HTR-8/SVneo (cell line): Measurements from ENCODE around the gene SPTSSA.
A peak's percentile ranks its signal among the peaks of the same experiment; 100 is the strongest.
"Not testable (repeated sequence)": the region's sequence is repeated elsewhere in the genome, so short reads cannot be mapped to it uniquely, and the experiment has no call there.

ENCODE experiments used
- DNase-seq: peaks from one replicate; pipeline ENCODE4 v3.0.0; 2011; ENCODE audit warnings: low spot score, mixed read lengths; ENCODE audit not compliant: insufficient read length
- FAIRE-seq: peaks from 2 replicates; lab custom pipeline; 2011; peaks lifted over from hg19 to GRCh38; lab: Jason Lieb, UNC

The SPTSSA gene

GRCh38 chr14:34436118-34436905 is 25.7 kb downstream of the SPTSSA start:
- FAIRE-seq = no peak
- DNase-seq = no peak

GRCh38 chr14:34433957-34434356 is 28.1 kb downstream of the SPTSSA start:
- FAIRE-seq = no peak
- DNase-seq = no peak

- not testable (repeated sequence) for DNase-seq, FAIRE-seq
These were observed 34.0 kb downstream of the SPTSSA start for GRCh38 chr14:34428102-34428466.

GRCh38 chr14:34426313-34427295 is 35.4 kb downstream of the SPTSSA start:
- FAIRE-seq (no peak), DNase-seq (no peak)

- FAIRE-seq (no peak), DNase-seq (no peak)
These were observed 36.8 kb downstream of the SPTSSA start for GRCh38 chr14:34425095-34425851.

GRCh38 chr14:34424488-34424887 is 37.6 kb downstream of the SPTSSA start:
- FAIRE-seq = no peak
- DNase-seq = no peak

GRCh38 chr14:34423445-34423844 is 38.6 kb downstream of the SPTSSA start:
- FAIRE-seq = no peak
- no peak for DNase-seq

- DNase-seq = no peak
- FAIRE-seq = peak; percentile 55
These were observed 41.4 kb downstream of the SPTSSA start for GRCh38 chr14:34420547-34421150.

- FAIRE-seq = no peak
These were observed 52.3 kb downstream of the SPTSSA start for GRCh38 chr14:34409721-34410120.

GRCh38 chr14:34407951-34408350 is 54.1 kb downstream of the SPTSSA start:
- no peak for FAIRE-seq
- DNase-seq = no peak

More at GRCh38 chr14:34409721-34410120, 52.3 kb downstream of the SPTSSA start:
- DNase-seq = no peak

GRCh38 chr14:34404416-34404815 is 57.6 kb downstream of the SPTSSA start:
- DNase-seq (no peak), FAIRE-seq (no peak)

- DNase-seq = no peak
These were observed 58.4 kb downstream of the SPTSSA start for GRCh38 chr14:34403646-34404045.

GRCh38 chr14:34398024-34398423 is 64.0 kb downstream of the SPTSSA start:
- DNase-seq = no peak
- no peak for FAIRE-seq

More at GRCh38 chr14:34403646-34404045, 58.4 kb downstream of the SPTSSA start:
- no peak for FAIRE-seq

GRCh38 chr14:34387974-34388516 is 74.0 kb downstream of the SPTSSA start:
- no peak for FAIRE-seq
- DNase-seq = peak; percentile 30

GRCh38 chr14:34386865-34387485 is 75.1 kb downstream of the SPTSSA start:
- no peak for FAIRE-seq

GRCh38 chr14:34385881-34386280 is 76.2 kb downstream of the SPTSSA start:
- FAIRE-seq, DNase-seq: not testable (repeated sequence)

More at GRCh38 chr14:34386865-34387485, 75.1 kb downstream of the SPTSSA start:
- no peak for DNase-seq

GRCh38 chr14:34383839-34384238 is 78.2 kb downstream of the SPTSSA start:
- FAIRE-seq = no peak
- DNase-seq = no peak
